Prostate gland (tissue), 2 donors: ENCODE results near the gene ABL1.

Source experiments
- POLR2A ChIP-seq: fragments of 450-650 bp; IDR thresholded peaks from one replicate; pipeline ENCODE4 v1.6.1; 2016; ENCODE audit warnings: antibody characterized with exemption, mild to moderate bottlenecking
- TF ChIP-seq, protein P1 (sequence below), 4 experiments: fragments of 200-600 bp in 2 of 4; fragments of 450-650 bp in 2 of 4; sonication (generic) in 2 of 4; IDR thresholded peaks; 1 replicate in 3 of 4; 2 replicates in 1 of 4; pipeline ENCODE4 v1.5.1; 2016 to 2019; ENCODE audit warnings: antibody characterized with exemption in 4 of 4, mild to moderate bottlenecking in 2 of 4, moderate library complexity in 2 of 4

DNA sequence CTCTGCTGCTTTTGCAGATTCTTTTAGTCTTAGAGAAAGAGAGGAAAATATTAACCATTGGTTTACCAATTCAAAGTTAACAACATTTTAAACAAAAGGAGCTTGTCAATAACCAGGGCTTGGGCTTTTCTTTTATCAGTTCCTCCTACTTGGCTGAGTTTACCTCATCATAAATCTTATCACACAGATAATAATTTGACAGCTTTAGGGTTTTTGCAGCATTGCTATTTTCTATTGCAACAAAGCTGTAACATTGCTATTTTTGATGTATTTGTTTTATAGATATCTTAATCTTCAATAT, 9.8 kb upstream of the ABL1 start:
- no peak for TF ChIP-seq POLR2A
- TF ChIP-seq, protein P1, sequence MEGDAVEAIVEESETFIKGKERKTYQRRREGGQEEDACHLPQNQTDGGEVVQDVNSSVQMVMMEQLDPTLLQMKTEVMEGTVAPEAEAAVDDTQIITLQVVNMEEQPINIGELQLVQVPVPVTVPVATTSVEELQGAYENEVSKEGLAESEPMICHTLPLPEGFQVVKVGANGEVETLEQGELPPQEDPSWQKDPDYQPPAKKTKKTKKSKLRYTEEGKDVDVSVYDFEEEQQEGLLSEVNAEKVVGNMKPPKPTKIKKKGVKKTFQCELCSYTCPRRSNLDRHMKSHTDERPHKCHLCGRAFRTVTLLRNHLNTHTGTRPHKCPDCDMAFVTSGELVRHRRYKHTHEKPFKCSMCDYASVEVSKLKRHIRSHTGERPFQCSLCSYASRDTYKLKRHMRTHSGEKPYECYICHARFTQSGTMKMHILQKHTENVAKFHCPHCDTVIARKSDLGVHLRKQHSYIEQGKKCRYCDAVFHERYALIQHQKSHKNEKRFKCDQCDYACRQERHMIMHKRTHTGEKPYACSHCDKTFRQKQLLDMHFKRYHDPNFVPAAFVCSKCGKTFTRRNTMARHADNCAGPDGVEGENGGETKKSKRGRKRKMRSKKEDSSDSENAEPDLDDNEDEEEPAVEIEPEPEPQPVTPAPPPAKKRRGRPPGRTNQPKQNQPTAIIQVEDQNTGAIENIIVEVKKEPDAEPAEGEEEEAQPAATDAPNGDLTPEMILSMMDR (IDR thresholded peaks at IDR 0.05) = no peak
